ENCODE data around the gene CARD11.

CARD11 gene

GRCh38 chr7:3043544-3044371 is at the start of gene CARD11:
Gene CARD11, minus strand, starts transcription at chr7:3043867. Its CDS starts 85,361 bp downstream, at chr7:2958506.
- Histone ChIP-seq H3K4me2 (ENCODE audit: low read depth, low read length, poor library complexity, severe bottlenecking) (peak within 1 kb of the TSS; percentile 92), H3K27me3 (ENCODE audit: insufficient read depth, low read length, poor library complexity, severe bottlenecking) (no peaks in the 10 kb centered on the region), H3K4me3 (ENCODE audit: low read length, poor library complexity, severe bottlenecking) (peak within 1 kb of the TSS; percentile 95), H3K9me2 (replicated peaks; ENCODE audit: low read depth, low read length) (no peaks in the 10 kb centered on the region), H3K79me2 (ENCODE audit: insufficient read depth, low read length) (peaks cover 43% of the 10 kb centered on the region), H3K9ac (ENCODE audit: low read depth, low read length, poor library complexity, severe bottlenecking) (peak within 1 kb of the TSS; percentile 83), H3K36me3 (ENCODE audit: insufficient read depth, low read length) (no peaks in the 10 kb centered on the region), H3K4me1 (ENCODE audit: insufficient read depth, low read length, poor library complexity, severe bottlenecking) (peaks cover 34% of the 10 kb centered on the region), H3F3A (ENCODE audit: low read depth) (no peaks in the 10 kb centered on the region), H4K20me1 (ENCODE audit: insufficient read depth, low read length, poor library complexity, severe bottlenecking) (peaks cover 14% of the 10 kb centered on the region), H2AFZ (ENCODE audit: low read length) (peak within 1 kb of the TSS; percentile 95), H3K9me3 (ENCODE audit: insufficient read depth, low read depth, low read length) (no peaks in the 10 kb centered on the region)
- TF ChIP-seq CTCF (conservative IDR thresholded peaks at IDR 0.05; ENCODE audit: low read length) (no peak), EZH2phosphoT487 (IDR thresholded peaks at IDR 0.05; ENCODE audit: borderline replicate concordance) (no peak)

GRCh38 chr7:3092468-3092867 is 48.8 kb upstream of the CARD11 start:
- no peaks in the 10 kb centered on the region for H3K9me3 ChIP-seq (ENCODE audit: insufficient read depth, low read depth, low read length)
- H3K9me2 ChIP-seq (replicated peaks; ENCODE audit: low read depth, low read length) = no peaks in the 10 kb centered on the region
- no peaks in the 10 kb centered on the region for H3K36me3 ChIP-seq (ENCODE audit: insufficient read depth, low read length)
- peak overlapping the region; percentile 50 for H3K4me2 ChIP-seq (ENCODE audit: low read depth, low read length, poor library complexity, severe bottlenecking)
- H3K4me3 ChIP-seq (ENCODE audit: low read length, poor library complexity, severe bottlenecking) = peak overlapping the region; percentile 5
- TF ChIP-seq EZH2phosphoT487 (IDR thresholded peaks at IDR 0.05; ENCODE audit: borderline replicate concordance) (no peak), CTCF (conservative IDR thresholded peaks at IDR 0.05; ENCODE audit: low read length) (no peak)
- no peaks in the 10 kb centered on the region for H4K20me1 ChIP-seq (ENCODE audit: insufficient read depth, low read length, poor library complexity, severe bottlenecking)
- peaks cover 21% of the 10 kb centered on the region for H3F3A ChIP-seq (ENCODE audit: low read depth)
- no peak overlapping the region for H2AFZ ChIP-seq (ENCODE audit: low read length)
- no peaks in the 10 kb centered on the region for H3K27me3 ChIP-seq (ENCODE audit: insufficient read depth, low read length, poor library complexity, severe bottlenecking)
- H3K79me2 ChIP-seq (ENCODE audit: insufficient read depth, low read length) = no peaks in the 10 kb centered on the region
- peak overlapping the region; percentile 40 for H3K9ac ChIP-seq (ENCODE audit: low read depth, low read length, poor library complexity, severe bottlenecking)
- peaks cover 52% of the 10 kb centered on the region for H3K4me1 ChIP-seq (ENCODE audit: insufficient read depth, low read length, poor library complexity, severe bottlenecking)

GRCh38 chr7:3091631-3092030 is 48.0 kb upstream of the CARD11 start:
- Histone ChIP-seq H3K36me3 (ENCODE audit: insufficient read depth, low read length) (no peaks in the 10 kb centered on the region), H3F3A (ENCODE audit: low read depth) (peaks cover 21% of the 10 kb centered on the region), H3K4me2 (ENCODE audit: low read depth, low read length, poor library complexity, severe bottlenecking) (peak overlapping the region; percentile 50), H2AFZ (ENCODE audit: low read length) (peak overlapping the region; percentile 39; the same call in 1 of the 2 replicates), H3K9ac (ENCODE audit: low read depth, low read length, poor library complexity, severe bottlenecking) (peak overlapping the region; percentile 40), H3K27me3 (ENCODE audit: insufficient read depth, low read length, poor library complexity, severe bottlenecking) (no peaks in the 10 kb centered on the region), H3K4me1 (ENCODE audit: insufficient read depth, low read length, poor library complexity, severe bottlenecking) (peaks cover 50% of the 10 kb centered on the region), H3K9me3 (ENCODE audit: insufficient read depth, low read depth, low read length) (no peaks in the 10 kb centered on the region), H3K9me2 (replicated peaks; ENCODE audit: low read depth, low read length) (no peaks in the 10 kb centered on the region), H4K20me1 (ENCODE audit: insufficient read depth, low read length, poor library complexity, severe bottlenecking) (no peaks in the 10 kb centered on the region), H3K79me2 (ENCODE audit: insufficient read depth, low read length) (no peaks in the 10 kb centered on the region), H3K4me3 (ENCODE audit: low read length, poor library complexity, severe bottlenecking) (no peak overlapping the region)
- TF ChIP-seq CTCF (conservative IDR thresholded peaks at IDR 0.05; ENCODE audit: low read length) (no peak), EZH2phosphoT487 (IDR thresholded peaks at IDR 0.05; ENCODE audit: borderline replicate concordance) (no peak)
